PC-9 (cell line): ENCODE data around the gene ADGRG4. TPM values are rescaled to one million over a fixed set of nuclear protein-coding genes. Genes with fewer than 3 reads are reported as not detected.

Source experiments
- BruUV-seq: library from RNA; stranded (reverse); fragments of 400-500 nt; replicated peaks from 2 replicates; lab custom pipeline; 2021; lab: Mats Ljungman, UMichigan
- CTCF ChIA-PET: fragments of 300-600 bp; sonication (Branson Sonifier 250); formaldehyde crosslinking; loops from one replicate; lab custom pipeline; 2022; ENCODE audit warnings: antibody characterized with exemption; lab: Charles Lee
- POLR2A ChIA-PET: fragments of 300-600 bp; sonication (Branson Sonifier 250); formaldehyde crosslinking; loops from one replicate; lab custom pipeline; 2022; ENCODE audit warnings: antibody characterized with exemption; ENCODE audit not compliant: unreplicated experiment; lab: Charles Lee
- DNase-seq, 2 experiments: peaks; one replicate each; pipeline versions ENCODE4 v3.0.0 to v3.0.0-alpha.2; 2015 to 2022; ENCODE audit warnings: mixed read lengths in 1 of 2
- H2AFZ ChIP-seq: fragments of 200-600 bp; sonication (generic); 2 replicates; pipeline ENCODE4 v1.8.1; 2017; ENCODE audit warnings: antibody characterized with exemption
- H3F3A ChIP-seq: fragments of 200-600 bp; sonication (generic); 2 replicates; pipeline ENCODE4 v1.8.1; 2017; ENCODE audit warnings: antibody characterized with exemption, mild to moderate bottlenecking, low read depth; ENCODE audit not compliant: insufficient read depth
- H3K27ac ChIP-seq: fragments of 200-600 bp; sonication (generic); 2 replicates; pipeline ENCODE4 v1.6.1; 2016; ENCODE audit warnings: mixed run types
- H3K27me3 ChIP-seq: fragments of 200-600 bp; sonication (generic); 2 replicates; pipeline ENCODE4 v1.6.1; 2016; ENCODE audit warnings: low read depth, mixed run types; ENCODE audit not compliant: insufficient read depth
- H3K36me3 ChIP-seq: fragments of 200-600 bp; sonication (generic); 2 replicates; pipeline ENCODE4 v1.6.1; 2016; ENCODE audit warnings: low read depth, mixed run types
- H3K4me1 ChIP-seq: fragments of 200-600 bp; sonication (generic); replicated peaks from 2 replicates; pipeline ENCODE4 v1.6.1; 2016; ENCODE audit warnings: mixed run types; ENCODE audit not compliant: insufficient read depth
- H3K4me2 ChIP-seq: fragments of 200-600 bp; sonication (generic); 2 replicates; pipeline ENCODE4 v1.6.1; 2017; ENCODE audit warnings: mixed run types
- H3K4me3 ChIP-seq: fragments of 200-600 bp; sonication (generic); 2 replicates; pipeline ENCODE4 v1.6.1; 2016; ENCODE audit warnings: mixed run types
- H3K79me2 ChIP-seq: fragments of 200-600 bp; sonication (generic); 2 replicates; pipeline ENCODE4 v1.6.1; 2017; ENCODE audit warnings: low read depth, mixed run types
- H3K9me2 ChIP-seq: fragments of 200-600 bp; sonication (generic); 2 replicates; pipeline ENCODE4 v1.8.1; 2017; ENCODE audit warnings: mild to moderate bottlenecking; ENCODE audit not compliant: insufficient read depth
- H3K9me3 ChIP-seq: fragments of 200-600 bp; sonication (generic); 2 replicates; pipeline ENCODE4 v1.8.1; 2016; ENCODE audit warnings: low read depth; ENCODE audit not compliant: insufficient read depth
- H4K20me1 ChIP-seq: fragments of 200-600 bp; sonication (generic); 2 replicates; pipeline ENCODE4 v1.8.1; 2017; ENCODE audit not compliant: insufficient read depth
- CTCF ChIP-seq: fragments of 200-600 bp; sonication (generic); conservative IDR thresholded peaks from 2 replicates; pipeline ENCODE4 v1.6.1; 2017; ENCODE audit warnings: mixed run types, antibody characterized with exemption, mild to moderate bottlenecking, moderate library complexity
- EZH2 ChIP-seq: fragments of 200-600 bp; sonication (generic); IDR thresholded peaks from 2 replicates; pipeline ENCODE4 v1.8.0; 2017; ENCODE audit warnings: antibody characterized with exemption, low read depth
- intact Hi-C: fragments of 100-400 bp; cut with micrococcal nuclease; formaldehyde crosslinking; loops from one replicate; pipeline ENCODE4 v1.10.0; 2022; ENCODE audit not compliant: unreplicated experiment
- total RNA-seq: library from RNA; stranded (reverse); gene quantifications from 2 replicates; pipeline ENCODE4 v1.2.3, GENCODE V29; 2021

The ADGRG4 gene
- total RNA-seq, 1 experiment from 2014 or later: not detected

GRCh38 chrX:136262812-136263315 is 37.9 kb upstream of the ADGRG4 start:
- no peak overlapping the region for H3K27ac ChIP-seq
- intact Hi-C loops: no loop called here
- H3K36me3 ChIP-seq: no peaks in the 10 kb centered on the region
- H3K4me1 ChIP-seq: peaks cover 26% of the 10 kb centered on the region; the same call in 1 of the 2 replicates
- H3K9me2 ChIP-seq: no peaks in the 10 kb centered on the region
- ChIA-PET POLR2A (no interaction called here), CTCF (no interaction called here)
- no peaks in the 10 kb centered on the region for H4K20me1 ChIP-seq
- no peak overlapping the region for H3K4me2 ChIP-seq
- BruUV-seq: no TSS peak
- H3F3A ChIP-seq: no peaks in the 10 kb centered on the region
- no peak for DNase-seq
- H3K79me2 ChIP-seq: no peaks in the 10 kb centered on the region
- H3K27me3 ChIP-seq: no peaks in the 10 kb centered on the region
- TF ChIP-seq EZH2: no peak
- no peak for TF ChIP-seq CTCF
- H3K9me3 ChIP-seq: no peaks in the 10 kb centered on the region
- H2AFZ ChIP-seq: no peak overlapping the region
- H3K4me3 ChIP-seq: no peak overlapping the region

DNA sequence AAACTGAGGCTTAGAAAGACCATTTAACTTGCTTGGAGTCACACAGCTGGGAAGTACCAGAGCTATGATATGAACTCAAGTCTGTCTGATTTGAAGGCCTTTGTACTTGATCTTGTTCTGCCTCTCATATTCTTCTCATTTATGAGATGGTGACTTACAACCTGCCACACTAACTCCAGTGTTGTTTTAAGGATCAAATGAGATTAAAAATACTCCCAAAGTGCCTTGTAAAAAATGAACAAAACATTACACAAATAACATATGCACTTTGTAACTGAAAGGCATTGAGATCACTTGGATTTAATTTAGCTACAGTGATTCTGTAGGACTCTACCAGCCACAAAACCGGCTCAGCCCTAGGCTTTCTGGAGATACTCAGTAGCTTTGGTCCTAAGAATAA is 33.9 kb upstream of the ADGRG4 start:
- ChIA-PET POLR2A (no interaction called here), CTCF (interaction anchor here (0.5 to 1.3 kb wide), 2 partner anchors 52 to 162 kb away, joined by 3 to 6 read pairs; no protein-coding TSS in a partner anchor)
- Histone ChIP-seq H3K27me3 (no peaks in the 10 kb centered on the region), H2AFZ (no peak overlapping the region), H3K4me3 (no peak overlapping the region), H3K36me3 (no peaks in the 10 kb centered on the region), H3K9me3 (no peaks in the 10 kb centered on the region), H3K79me2 (no peaks in the 10 kb centered on the region), H3F3A (no peaks in the 10 kb centered on the region), H4K20me1 (no peaks in the 10 kb centered on the region), H3K4me1 (peaks cover 20% of the 10 kb centered on the region), H3K27ac (no peak overlapping the region), H3K4me2 (no peak overlapping the region), H3K9me2 (no peaks in the 10 kb centered on the region)
- intact Hi-C loops: loop anchor here (2.0 to 5.0 kb wide), 2 partner anchors 230 to 335 kb away; partner anchors contain the start of gene HTATSF1
- no TSS peak for BruUV-seq
- TF ChIP-seq CTCF (no peak), EZH2 (no peak)
- DNase-seq: no peak

DNA sequence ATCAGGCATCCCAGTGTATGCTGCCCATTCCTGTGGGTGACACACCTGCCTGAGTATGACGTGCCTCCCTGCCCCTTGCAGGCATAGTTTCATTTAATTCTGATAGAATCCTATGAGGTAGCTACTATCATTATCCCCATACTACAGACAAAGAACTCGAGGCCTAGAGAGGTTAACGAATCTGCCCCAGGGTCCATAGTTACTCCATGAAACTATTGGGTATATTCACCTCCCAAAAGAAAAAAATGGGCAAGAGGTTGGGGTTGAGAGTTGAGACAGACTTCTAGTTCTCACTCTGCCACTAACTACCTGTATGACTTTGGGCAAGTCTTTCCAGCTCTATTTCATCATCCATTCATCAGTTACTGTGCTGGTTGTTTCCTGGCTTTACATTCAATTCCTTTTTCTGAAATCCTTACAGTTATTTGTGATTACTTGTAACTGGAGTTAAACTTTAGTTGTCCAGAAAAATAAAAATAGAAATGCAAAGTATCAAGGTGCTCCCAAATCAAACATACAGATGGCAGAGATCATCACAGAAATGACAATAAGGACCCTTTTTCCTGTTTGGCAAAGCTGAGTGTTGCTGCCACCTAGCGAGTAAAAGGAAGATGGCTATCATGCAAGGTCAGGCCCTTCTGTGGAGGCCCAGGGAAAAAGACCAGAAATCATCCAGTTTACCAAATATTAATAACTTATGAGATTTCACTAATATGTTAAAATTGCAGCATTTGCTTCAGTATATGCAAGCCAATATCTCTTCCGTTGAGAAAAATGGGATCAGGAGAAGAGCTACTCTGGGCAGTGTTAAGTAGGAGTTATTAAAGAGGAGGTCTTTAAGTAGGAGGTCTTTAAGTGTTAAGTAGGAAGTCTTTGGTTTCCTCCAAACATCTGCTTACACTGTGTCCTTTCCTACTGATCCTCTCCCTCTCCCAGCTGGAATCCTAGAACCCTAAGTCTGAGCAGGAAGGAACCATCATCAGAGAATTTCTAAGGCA is 32.4 kb upstream of the ADGRG4 start:
- Histone ChIP-seq H3K4me2 (no peak overlapping the region), H3K9me3 (no peaks in the 10 kb centered on the region), H4K20me1 (no peaks in the 10 kb centered on the region), H3K36me3 (no peaks in the 10 kb centered on the region), H3K4me3 (no peak overlapping the region), H3K4me1 (peaks cover 19% of the 10 kb centered on the region), H3F3A (no peaks in the 10 kb centered on the region), H3K27ac (no peak overlapping the region), H3K79me2 (no peaks in the 10 kb centered on the region), H3K27me3 (no peaks in the 10 kb centered on the region), H3K9me2 (no peaks in the 10 kb centered on the region), H2AFZ (no peak overlapping the region)
- no TSS peak for BruUV-seq
- intact Hi-C loops: loop anchor here (1.0 to 5.0 kb wide), 6 partner anchors 98 to 426 kb away; no protein-coding TSS in a partner anchor
- ChIA-PET CTCF (interaction anchor here (0.6 to 1.3 kb wide), 4 partner anchors 105 to 427 kb away, joined by 3 to 5 read pairs (median 4); no protein-coding TSS in a partner anchor), POLR2A (no interaction called here)
- TF ChIP-seq CTCF: peak; percentile 91
- TF ChIP-seq EZH2: no peak
- peak in 1 of 2 experiments; percentile 46 for DNase-seq
